ENCODE data around the gene ARHGAP21. TPM values are rescaled to one million over a fixed set of nuclear protein-coding genes. Genes with fewer than 3 reads are reported as not detected.

Gene ARHGAP21
- total RNA-seq, 2 donors from 2014 or later: 95.6 to 101 TPM

DNA sequence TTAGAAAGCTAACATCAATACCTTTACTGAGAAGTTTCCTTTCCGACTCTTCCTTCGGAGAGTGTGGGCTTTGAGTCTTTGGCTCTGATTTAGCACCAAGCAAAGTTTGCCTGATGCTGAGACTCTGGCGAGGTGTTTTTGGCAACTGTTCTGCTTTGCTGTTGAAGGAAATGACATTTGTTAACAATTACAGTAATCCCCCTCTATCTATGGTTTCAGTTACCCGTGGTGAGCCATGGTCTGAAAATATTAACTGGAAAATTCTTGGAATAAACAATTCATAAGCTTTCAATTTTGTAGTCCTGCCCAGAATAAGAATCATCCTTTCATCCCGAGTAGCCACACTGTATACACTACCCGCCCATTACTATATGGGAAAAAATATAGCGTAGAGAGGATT, 126.3 kb downstream of the ARHGAP21 start:
- DNase-seq (ENCODE audit: low spot score): no peak
- H3K27ac ChIP-seq: no peak overlapping the region
- H3K4me1 ChIP-seq (ENCODE audit: control insufficient read depth in 1 of 2, low read depth in 2 of 2): no peaks in the 10 kb centered on the region
- H3K27me3 ChIP-seq (replicated peaks; ENCODE audit: insufficient read depth): no peaks in the 10 kb centered on the region
- H3K36me3 ChIP-seq: peaks cover 54% of the 10 kb centered on the region
- no peaks in the 10 kb centered on the region for H3K9me3 ChIP-seq
- H3K4me3 ChIP-seq: no peak overlapping the region
- no peak for ATAC-seq (ENCODE audit: insufficient number of reproducible peaks, low FRiP score, low read depth)
- TF ChIP-seq, protein P1, sequence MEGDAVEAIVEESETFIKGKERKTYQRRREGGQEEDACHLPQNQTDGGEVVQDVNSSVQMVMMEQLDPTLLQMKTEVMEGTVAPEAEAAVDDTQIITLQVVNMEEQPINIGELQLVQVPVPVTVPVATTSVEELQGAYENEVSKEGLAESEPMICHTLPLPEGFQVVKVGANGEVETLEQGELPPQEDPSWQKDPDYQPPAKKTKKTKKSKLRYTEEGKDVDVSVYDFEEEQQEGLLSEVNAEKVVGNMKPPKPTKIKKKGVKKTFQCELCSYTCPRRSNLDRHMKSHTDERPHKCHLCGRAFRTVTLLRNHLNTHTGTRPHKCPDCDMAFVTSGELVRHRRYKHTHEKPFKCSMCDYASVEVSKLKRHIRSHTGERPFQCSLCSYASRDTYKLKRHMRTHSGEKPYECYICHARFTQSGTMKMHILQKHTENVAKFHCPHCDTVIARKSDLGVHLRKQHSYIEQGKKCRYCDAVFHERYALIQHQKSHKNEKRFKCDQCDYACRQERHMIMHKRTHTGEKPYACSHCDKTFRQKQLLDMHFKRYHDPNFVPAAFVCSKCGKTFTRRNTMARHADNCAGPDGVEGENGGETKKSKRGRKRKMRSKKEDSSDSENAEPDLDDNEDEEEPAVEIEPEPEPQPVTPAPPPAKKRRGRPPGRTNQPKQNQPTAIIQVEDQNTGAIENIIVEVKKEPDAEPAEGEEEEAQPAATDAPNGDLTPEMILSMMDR (IDR thresholded peaks at IDR 0.05): no peak

DNA sequence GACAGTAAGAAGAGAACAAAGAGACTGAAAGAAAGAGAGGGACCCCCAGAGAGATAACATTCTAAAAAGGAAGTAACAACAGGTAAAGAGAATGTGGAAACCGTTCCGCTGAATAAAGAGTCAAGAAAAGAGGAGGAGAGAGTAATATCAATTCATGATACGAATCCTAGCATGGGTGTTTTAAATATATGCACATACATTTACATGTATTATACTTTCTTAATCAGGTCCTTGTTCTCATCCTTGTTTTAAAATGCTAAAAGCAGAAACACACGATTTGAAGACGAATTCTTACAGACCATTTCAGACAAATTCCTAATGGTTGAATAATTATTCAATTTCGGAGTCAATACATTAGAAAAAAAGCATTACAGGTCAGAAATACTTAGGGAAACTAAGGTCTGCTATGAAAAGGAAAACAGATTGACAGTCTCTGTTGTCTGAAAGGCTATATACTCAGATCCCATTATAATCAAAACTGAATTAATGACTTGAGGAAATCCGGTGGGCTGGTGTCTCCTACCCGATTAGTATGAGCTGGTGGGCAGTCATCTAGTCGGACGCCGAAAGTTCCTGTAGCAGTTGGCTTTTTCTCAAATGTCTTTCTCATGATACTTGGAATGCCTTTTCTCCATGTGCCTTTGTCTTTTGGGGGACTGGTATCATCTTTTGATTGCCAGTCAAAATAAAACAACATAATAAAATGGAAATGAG, 127.3 kb downstream of the ARHGAP21 start:
- DNase-seq (ENCODE audit: low spot score) (no peak), ATAC-seq (ENCODE audit: insufficient number of reproducible peaks, low FRiP score, low read depth) (no peak)
- peaks cover 61% of the 10 kb centered on the region for H3K36me3 ChIP-seq
- H3K4me3 ChIP-seq: no peak overlapping the region
- TF ChIP-seq, protein P1 (IDR thresholded peaks at IDR 0.05): no peak
- no peaks in the 10 kb centered on the region for H3K27me3 ChIP-seq (replicated peaks; ENCODE audit: insufficient read depth)
- H3K27ac ChIP-seq: no peak overlapping the region
- H3K9me3 ChIP-seq: no peaks in the 10 kb centered on the region
- H3K4me1 ChIP-seq (ENCODE audit: control insufficient read depth in 1 of 2, low read depth in 2 of 2): no peaks in the 10 kb centered on the region

DNA sequence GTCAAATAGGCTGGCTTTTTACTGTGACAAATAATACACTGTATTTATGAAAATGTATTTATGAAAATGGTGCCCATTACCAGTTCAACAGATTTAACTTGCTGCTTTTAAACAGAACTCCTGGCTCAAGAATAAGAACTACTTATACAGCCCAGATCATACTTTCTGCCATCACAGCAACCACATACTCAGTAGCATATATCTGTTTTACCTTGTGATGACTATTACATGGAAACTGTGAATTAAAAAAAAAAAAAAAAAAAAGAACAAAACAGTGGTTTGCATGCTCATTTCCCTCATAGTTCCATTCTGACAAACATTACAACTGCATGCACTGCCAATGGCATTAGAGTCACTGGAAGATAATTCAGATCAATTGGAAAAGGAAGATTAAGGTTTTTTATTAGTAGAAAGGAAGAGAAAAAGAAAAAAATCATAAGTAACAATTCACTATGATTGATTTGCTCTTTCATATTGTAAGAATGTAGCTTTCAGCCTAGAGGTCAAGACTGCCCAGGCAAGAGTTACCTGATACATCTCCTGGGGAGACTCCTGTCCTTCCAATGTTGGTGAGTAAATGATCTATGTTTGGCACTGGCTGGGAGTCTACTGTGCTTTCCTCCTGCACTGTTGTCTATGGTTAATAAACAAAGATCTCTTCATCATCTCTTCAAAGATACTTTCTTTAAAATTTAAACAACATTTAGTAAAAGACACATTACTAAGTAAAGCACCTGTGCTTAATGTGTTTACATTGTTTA, 132.8 kb downstream of the ARHGAP21 start:
- TF ChIP-seq, protein P1 (IDR thresholded peaks at IDR 0.05): no peak
- H3K4me1 ChIP-seq (ENCODE audit: control insufficient read depth in 1 of 2, low read depth in 2 of 2): no peaks in the 10 kb centered on the region
- no peaks in the 10 kb centered on the region for H3K9me3 ChIP-seq
- ATAC-seq (ENCODE audit: insufficient number of reproducible peaks, low FRiP score, low read depth) (no peak), DNase-seq (ENCODE audit: low spot score) (no peak)
- H3K36me3 ChIP-seq: peaks cover 58% of the 10 kb centered on the region
- no peak overlapping the region for H3K4me3 ChIP-seq
- H3K27ac ChIP-seq: no peak overlapping the region
- no peaks in the 10 kb centered on the region for H3K27me3 ChIP-seq (replicated peaks; ENCODE audit: insufficient read depth)

DNA sequence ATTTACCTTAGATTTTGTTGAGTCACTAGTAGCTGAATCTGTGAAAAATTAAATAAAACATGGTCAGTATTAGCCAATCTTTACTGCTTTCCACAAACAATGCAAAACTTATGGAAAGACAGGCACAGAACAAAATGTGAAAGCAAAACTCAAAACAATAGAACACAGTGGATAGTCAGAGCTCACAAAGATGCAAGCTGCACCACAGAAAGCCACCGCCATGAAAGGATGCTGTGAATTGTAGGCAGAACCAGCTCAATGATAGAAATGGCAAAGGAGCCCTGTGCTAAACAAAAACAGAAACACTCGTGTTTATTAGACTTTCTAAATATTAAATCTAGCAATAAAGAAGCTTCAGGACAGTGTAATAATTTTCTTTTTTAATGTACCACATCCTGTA, 134.4 kb downstream of the ARHGAP21 start:
- TF ChIP-seq, protein P1 (IDR thresholded peaks at IDR 0.05): no peak
- no peaks in the 10 kb centered on the region for H3K4me1 ChIP-seq (ENCODE audit: control insufficient read depth in 1 of 2, low read depth in 2 of 2)
- no peak overlapping the region for H3K27ac ChIP-seq
- H3K9me3 ChIP-seq: no peaks in the 10 kb centered on the region
- ATAC-seq (ENCODE audit: insufficient number of reproducible peaks, low FRiP score, low read depth) (no peak), DNase-seq (ENCODE audit: low spot score) (no peak)
- no peaks in the 10 kb centered on the region for H3K27me3 ChIP-seq (replicated peaks; ENCODE audit: insufficient read depth)
- H3K36me3 ChIP-seq: peaks cover 63% of the 10 kb centered on the region
- H3K4me3 ChIP-seq: no peak overlapping the region

DNA sequence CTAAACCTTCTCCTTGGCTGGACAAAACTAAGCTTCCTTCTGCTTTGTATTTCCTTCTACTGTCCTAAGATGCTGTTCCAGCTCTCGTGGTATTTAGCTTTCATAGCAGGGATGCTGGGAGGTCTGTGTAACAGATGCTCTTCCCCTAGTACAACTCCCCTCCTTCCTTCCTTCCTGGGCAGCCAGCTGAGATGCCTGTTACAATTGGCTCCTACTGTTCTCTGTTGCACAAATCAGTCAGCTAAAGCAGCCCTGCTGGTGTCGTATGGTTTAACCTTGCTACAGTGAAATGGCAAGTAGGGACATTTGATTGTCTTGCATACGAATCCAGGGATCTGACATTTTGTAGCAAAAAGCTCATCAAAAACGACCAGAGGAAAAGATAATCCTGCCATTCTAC, 143.8 kb downstream of the ARHGAP21 start:
- Histone ChIP-seq H3K36me3 (peaks cover 7% of the 10 kb centered on the region), H3K4me1 (ENCODE audit: control insufficient read depth in 1 of 2, low read depth in 2 of 2) (no peaks in the 10 kb centered on the region), H3K9me3 (no peaks in the 10 kb centered on the region), H3K4me3 (no peak overlapping the region), H3K27me3 (replicated peaks; ENCODE audit: insufficient read depth) (no peaks in the 10 kb centered on the region), H3K27ac (no peak overlapping the region)
- DNase-seq (ENCODE audit: low spot score) (no peak), ATAC-seq (ENCODE audit: insufficient number of reproducible peaks, low FRiP score, low read depth) (no peak)
- TF ChIP-seq, protein P1 (IDR thresholded peaks at IDR 0.05): no peak
